IPS-NIHi7 (cell line): ENCODE measurements around the gene PCDHGA3.
"Not testable (repeated sequence)": the region's sequence is repeated elsewhere in the genome, so short reads cannot be mapped to it uniquely, and the experiment has no call there.

Source experiments
- DNase-seq: peaks from one replicate; pipeline ENCODE4 v3.0.0; 2012; ENCODE audit warnings: mixed read lengths; ENCODE audit errors: extremely low spot score

PCDHGA3 gene

GRCh38 chr5:141346017-141346416 lies 2.4 kb downstream of the PCDHGA3 start:
- DNase-seq = not testable (repeated sequence)

- peak; percentile 79 for DNase-seq
Measured at GRCh38 chr5:141349917-141350619, 6.4 kb downstream of the PCDHGA3 start, which contains the start of gene PCDHGB1. PCDHGB1 (plus strand) TSS chr5:141350099; CDS start chr5:141350261, 162 bp downstream.

GRCh38 chr5:141351591-141351990 lies 8.0 kb downstream of the PCDHGA3 start:
- DNase-seq = no peak

- no peak for DNase-seq
Measured at GRCh38 chr5:141354900-141355469, 11.4 kb downstream of the PCDHGA3 start, which contains the start of gene PCDHGA4. PCDHGA4 (plus strand) TSS chr5:141355021; CDS start chr5:141355108, 87 bp downstream.

GRCh38 chr5:141355641-141356040 lies 12.0 kb downstream of the PCDHGA3 start:
- no peak for DNase-seq

- no peak for DNase-seq
Measured at GRCh38 chr5:141356133-141356532, 12.5 kb downstream of the PCDHGA3 start.

GRCh38 chr5:141356950-141357349 lies 13.3 kb downstream of the PCDHGA3 start:
- DNase-seq = no peak

GRCh38 chr5:141359790-141360426 lies 16.3 kb downstream of the PCDHGA3 start, which contains the start of gene PCDHGB2:
PCDHGB2 (plus strand) TSS chr5:141359994; CDS start chr5:141360136, 142 bp downstream.
- DNase-seq = peak; percentile 71

GRCh38 chr5:141360685-141361084 lies 17.1 kb downstream of the PCDHGA3 start:
- no peak for DNase-seq

- no peak for DNase-seq
Measured at GRCh38 chr5:141362719-141363118, 19.1 kb downstream of the PCDHGA3 start.

GRCh38 chr5:141363952-141364660 lies 20.5 kb downstream of the PCDHGA3 start, which contains the start of gene PCDHGA5:
PCDHGA5 (plus strand) TSS chr5:141364162; CDS start chr5:141364331, 169 bp downstream.
- DNase-seq = no peak

GRCh38 chr5:141366016-141366896 lies 22.6 kb downstream of the PCDHGA3 start:
- no peak for DNase-seq

GRCh38 chr5:141369994-141370848 lies 26.6 kb downstream of the PCDHGA3 start, which contains the start of gene PCDHGB3:
PCDHGB3 (plus strand) TSS chr5:141370242; CDS start chr5:141370395, 153 bp downstream.
- DNase-seq = no peak

GRCh38 chr5:141371572-141372475 lies 28.2 kb downstream of the PCDHGA3 start:
- DNase-seq = no peak

- no peak for DNase-seq
Measured at GRCh38 chr5:141373673-141374317, 30.2 kb downstream of the PCDHGA3 start, which contains the start of gene PCDHGA6. PCDHGA6 (plus strand) TSS chr5:141373891; CDS start chr5:141374084, 193 bp downstream.

GRCh38 chr5:141374627-141375026 lies 31.0 kb downstream of the PCDHGA3 start:
- no peak for DNase-seq

GRCh38 chr5:141375444-141376155 lies 32.0 kb downstream of the PCDHGA3 start:
- not testable (repeated sequence) for DNase-seq
